ENCODE measurements around the gene APOC3. TPM values are rescaled to one million over a fixed set of nuclear protein-coding genes. Genes with fewer than 3 reads are reported as not detected.

The APOC3 gene
- total and polyA plus RNA-seq, 2 donors (not counting 1 experiment from before 2014, with no cell fraction given), result not detected

DNA sequence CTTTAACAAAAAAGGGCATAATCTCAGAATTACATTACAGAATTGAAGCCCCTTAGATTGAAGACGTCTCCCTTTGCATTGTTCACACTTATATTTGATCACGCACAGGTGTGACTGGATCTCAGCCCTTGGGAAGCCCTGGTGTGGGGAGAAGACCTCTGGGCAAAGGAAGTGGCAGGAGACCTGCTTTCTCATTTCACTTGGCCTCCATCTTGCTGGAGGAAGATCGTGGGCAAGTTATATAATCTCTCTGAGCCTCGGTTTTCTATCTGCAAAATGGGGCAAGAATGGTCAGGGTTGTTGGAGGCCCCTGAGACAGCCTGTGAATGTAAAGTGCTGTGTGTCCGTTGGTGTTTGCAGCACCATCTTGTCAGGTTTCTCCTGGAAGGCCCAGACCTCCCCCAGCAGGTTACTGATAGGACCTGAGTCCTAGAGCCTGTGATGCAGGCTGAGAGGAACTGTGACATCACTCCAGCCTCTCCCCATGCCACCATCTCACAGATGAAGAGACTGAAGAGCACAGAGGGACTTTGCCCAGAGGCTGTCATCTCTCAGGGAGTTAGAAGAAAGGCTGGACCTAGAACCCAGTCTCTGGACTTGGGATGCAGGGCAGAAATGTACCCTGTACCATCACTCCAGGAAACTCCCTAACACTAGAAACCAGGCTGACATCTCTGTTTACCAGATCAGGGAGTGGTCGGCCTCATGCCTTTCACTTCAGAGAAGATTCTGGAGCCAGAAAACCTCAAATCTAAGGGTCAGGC, 8.8 kb downstream of the APOC3 start:
- Histone ChIP-seq H3K27ac (ENCODE audit: insufficient read depth, low read length) (no peak overlapping the region), H4K20me1 (ENCODE audit: control insufficient read depth, extremely low read depth, insufficient read depth, low read length) (no peaks in the 10 kb centered on the region), H3K4me3 (replicated peaks in 1 of 4; ENCODE audit: control extremely low read depth in 1 of 4, insufficient read depth in 1 of 4, low read depth in 3 of 4, low read length in 4 of 4) (no peak overlapping the region), H3K9ac (ENCODE audit: insufficient read depth, low read length) (no peak overlapping the region), H3K36me3 (ENCODE audit: control insufficient read depth, insufficient read depth, low read length) (no peaks in the 10 kb centered on the region), H3K4me1 (ENCODE audit: control insufficient read depth, extremely low read depth, insufficient read depth, low read length) (peaks cover 7% of the 10 kb centered on the region), H2AFZ (ENCODE audit: low read length) (no peak overlapping the region), H3K9me3 (ENCODE audit: control insufficient read depth, insufficient read depth, low read depth, low read length) (no peaks in the 10 kb centered on the region), H3K4me2 (ENCODE audit: extremely low read depth, insufficient read depth, low read length) (no peak overlapping the region), H3K27me3 (ENCODE audit: control insufficient read depth, insufficient read depth, low read length) (no peaks in the 10 kb centered on the region), H3K79me2 (ENCODE audit: control insufficient read depth, insufficient read depth, low read length) (no peaks in the 10 kb centered on the region)
- TF ChIP-seq, protein P1, sequence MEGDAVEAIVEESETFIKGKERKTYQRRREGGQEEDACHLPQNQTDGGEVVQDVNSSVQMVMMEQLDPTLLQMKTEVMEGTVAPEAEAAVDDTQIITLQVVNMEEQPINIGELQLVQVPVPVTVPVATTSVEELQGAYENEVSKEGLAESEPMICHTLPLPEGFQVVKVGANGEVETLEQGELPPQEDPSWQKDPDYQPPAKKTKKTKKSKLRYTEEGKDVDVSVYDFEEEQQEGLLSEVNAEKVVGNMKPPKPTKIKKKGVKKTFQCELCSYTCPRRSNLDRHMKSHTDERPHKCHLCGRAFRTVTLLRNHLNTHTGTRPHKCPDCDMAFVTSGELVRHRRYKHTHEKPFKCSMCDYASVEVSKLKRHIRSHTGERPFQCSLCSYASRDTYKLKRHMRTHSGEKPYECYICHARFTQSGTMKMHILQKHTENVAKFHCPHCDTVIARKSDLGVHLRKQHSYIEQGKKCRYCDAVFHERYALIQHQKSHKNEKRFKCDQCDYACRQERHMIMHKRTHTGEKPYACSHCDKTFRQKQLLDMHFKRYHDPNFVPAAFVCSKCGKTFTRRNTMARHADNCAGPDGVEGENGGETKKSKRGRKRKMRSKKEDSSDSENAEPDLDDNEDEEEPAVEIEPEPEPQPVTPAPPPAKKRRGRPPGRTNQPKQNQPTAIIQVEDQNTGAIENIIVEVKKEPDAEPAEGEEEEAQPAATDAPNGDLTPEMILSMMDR (conservative IDR thresholded peaks at IDR 0.05 in 1 of 2, IDR thresholded peaks at IDR 0.05 in 1 of 2; ENCODE audit: low read depth in 1 of 2, low read length in 2 of 2), result no peak
- no peak for TF ChIP-seq EZH2 (IDR thresholded peaks at IDR 0.05; ENCODE audit: low read length, missing control alignments)
- DNase-seq (ENCODE audit: low read depth in 2 of 2), result no peak

DNA sequence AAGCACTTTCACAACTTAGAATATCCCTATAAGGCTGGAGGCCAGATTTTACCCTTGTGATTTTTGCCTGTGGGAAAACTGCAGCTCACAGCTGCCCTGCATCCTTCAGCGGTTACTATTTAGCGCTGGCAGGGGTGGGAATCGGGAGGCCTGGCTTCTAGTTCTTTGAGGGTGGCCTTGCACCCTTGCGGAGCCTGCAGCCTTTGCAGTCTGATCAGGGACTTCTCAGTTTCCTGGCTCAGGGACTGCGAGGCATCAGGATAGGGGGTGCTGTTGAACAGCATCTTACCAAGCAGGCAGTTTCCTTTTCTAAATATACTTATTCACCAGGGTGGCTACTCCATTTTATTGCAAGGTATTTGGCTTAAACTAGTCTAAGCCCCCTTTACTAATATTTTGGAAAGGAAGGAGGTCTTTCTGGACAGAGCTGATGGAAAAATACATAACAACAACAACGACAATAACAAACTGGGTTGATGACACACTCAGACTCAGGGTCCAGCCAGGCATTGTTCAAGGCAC, 10.6 kb downstream of the APOC3 start:
- no peaks in the 10 kb centered on the region for H3K27me3 ChIP-seq (ENCODE audit: control insufficient read depth, insufficient read depth, low read length)
- peak in 1 of 2 donors; percentile 66 for DNase-seq (ENCODE audit: low read depth in 2 of 2)
- H3K36me3 ChIP-seq (ENCODE audit: control insufficient read depth, insufficient read depth, low read length), result peaks cover 2% of the 10 kb centered on the region
- H3K79me2 ChIP-seq (ENCODE audit: control insufficient read depth, insufficient read depth, low read length), result no peaks in the 10 kb centered on the region
- H3K4me1 ChIP-seq (ENCODE audit: control insufficient read depth, extremely low read depth, insufficient read depth, low read length), result peaks cover 5% of the 10 kb centered on the region
- no peak overlapping the region for H3K9ac ChIP-seq (ENCODE audit: insufficient read depth, low read length)
- no peaks in the 10 kb centered on the region for H4K20me1 ChIP-seq (ENCODE audit: control insufficient read depth, extremely low read depth, insufficient read depth, low read length)
- H2AFZ ChIP-seq (ENCODE audit: low read length), result no peak overlapping the region
- H3K9me3 ChIP-seq (ENCODE audit: control insufficient read depth, insufficient read depth, low read depth, low read length), result no peaks in the 10 kb centered on the region
- H3K27ac ChIP-seq (ENCODE audit: insufficient read depth, low read length), result no peak overlapping the region
- TF ChIP-seq, protein P1 (conservative IDR thresholded peaks at IDR 0.05 in 1 of 2, IDR thresholded peaks at IDR 0.05 in 1 of 2; ENCODE audit: low read depth in 1 of 2, low read length in 2 of 2), result peak; percentile 28 to 49
- TF ChIP-seq EZH2 (IDR thresholded peaks at IDR 0.05; ENCODE audit: low read length, missing control alignments), result no peak
- no peak overlapping the region for H3K4me3 ChIP-seq (replicated peaks in 1 of 4; ENCODE audit: control extremely low read depth in 1 of 4, insufficient read depth in 1 of 4, low read depth in 3 of 4, low read length in 4 of 4)
- H3K4me2 ChIP-seq (ENCODE audit: extremely low read depth, insufficient read depth, low read length), result no peak overlapping the region

DNA sequence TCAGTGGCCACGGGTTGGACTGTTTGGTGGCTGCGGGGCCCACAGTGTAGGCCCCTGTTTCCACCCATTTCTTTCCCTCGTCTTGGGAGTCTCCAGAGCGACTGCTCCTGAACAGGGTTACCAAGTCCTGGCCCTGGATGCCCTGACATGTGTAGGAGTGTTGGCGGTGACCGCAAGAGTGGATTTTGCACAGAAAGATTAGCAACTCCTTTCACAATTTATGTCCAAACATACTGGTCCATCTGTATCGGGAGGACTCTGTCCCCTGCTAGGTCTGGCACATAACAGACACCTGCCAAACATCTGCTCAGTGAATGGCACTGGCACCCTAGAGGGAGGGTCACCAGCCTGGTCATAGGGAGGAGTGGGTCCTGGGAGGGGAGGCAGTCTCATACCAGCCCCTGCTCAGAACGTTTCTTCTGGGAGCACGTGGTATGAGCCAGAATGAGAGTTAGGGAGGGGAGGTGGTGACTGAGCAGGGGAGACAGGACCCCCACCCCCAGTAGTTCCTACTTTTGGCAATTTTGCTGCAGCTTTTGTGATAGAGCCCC, 11.1 kb downstream of the APOC3 start:
- Histone ChIP-seq H2AFZ (ENCODE audit: low read length) (no peak overlapping the region), H3K79me2 (ENCODE audit: control insufficient read depth, insufficient read depth, low read length) (no peaks in the 10 kb centered on the region), H3K9me3 (ENCODE audit: control insufficient read depth, insufficient read depth, low read depth, low read length) (no peaks in the 10 kb centered on the region), H3K4me1 (ENCODE audit: control insufficient read depth, extremely low read depth, insufficient read depth, low read length) (no peaks in the 10 kb centered on the region), H4K20me1 (ENCODE audit: control insufficient read depth, extremely low read depth, insufficient read depth, low read length) (no peaks in the 10 kb centered on the region), H3K4me2 (ENCODE audit: extremely low read depth, insufficient read depth, low read length) (no peak overlapping the region), H3K36me3 (ENCODE audit: control insufficient read depth, insufficient read depth, low read length) (peaks cover 2% of the 10 kb centered on the region), H3K27ac (ENCODE audit: insufficient read depth, low read length) (no peak overlapping the region), H3K9ac (ENCODE audit: insufficient read depth, low read length) (no peak overlapping the region), H3K4me3 (replicated peaks in 1 of 4; ENCODE audit: control extremely low read depth in 1 of 4, insufficient read depth in 1 of 4, low read depth in 3 of 4, low read length in 4 of 4) (no peak overlapping the region), H3K27me3 (ENCODE audit: control insufficient read depth, insufficient read depth, low read length) (no peaks in the 10 kb centered on the region)
- TF ChIP-seq, protein P1 (conservative IDR thresholded peaks at IDR 0.05 in 1 of 2, IDR thresholded peaks at IDR 0.05 in 1 of 2; ENCODE audit: low read depth in 1 of 2, low read length in 2 of 2), result no peak
- TF ChIP-seq EZH2 (IDR thresholded peaks at IDR 0.05; ENCODE audit: low read length, missing control alignments), result no peak
- DNase-seq (ENCODE audit: low read depth in 2 of 2), result no peak

Measured in fibroblast of lung (primary cell).